Neural cell (in vitro differentiated cells): ENCODE measurements around the gene CCT5. TPM values are rescaled to one million over a fixed set of nuclear protein-coding genes. Genes with fewer than 3 reads are reported as not detected.

Experiments
- H2AFZ ChIP-seq: fragments of 200-600, 300-800 bp; sonication (generic), shearing (Covaris generic); 2 replicates; pipeline ENCODE4 v1.6.0; 2014; ENCODE audit warnings: low read depth, mild to moderate bottlenecking, antibody characterized with exemption, low read length, moderate library complexity
- H3F3A ChIP-seq: fragments of 200-600 bp; shearing (Covaris generic); 2 replicates; pipeline ENCODE4 v1.6.1; 2016; ENCODE audit warnings: mild to moderate bottlenecking, moderate library complexity, mixed read lengths, antibody characterized with exemption, low read length; ENCODE audit not compliant: insufficient read depth, poor library complexity, severe bottlenecking
- H3K27ac ChIP-seq: fragments of 200-600, 300-800 bp; sonication (generic), shearing (Covaris generic); 2 replicates; pipeline ENCODE4 v1.5.1; 2014; ENCODE audit warnings: mild to moderate bottlenecking, low read length, moderate library complexity
- H3K27me3 ChIP-seq: fragments of 300-800, 200-600 bp; sonication (generic), shearing (Covaris generic); 2 replicates; pipeline ENCODE4 v1.6.0; 2014; ENCODE audit warnings: mild to moderate bottlenecking, low read depth, low read length, moderate library complexity; ENCODE audit not compliant: insufficient read depth
- H3K36me3 ChIP-seq: fragments of 300-800, 200-600 bp; sonication (generic), shearing (Covaris generic); 2 replicates; pipeline ENCODE4 v1.5.1; 2014; ENCODE audit warnings: mild to moderate bottlenecking, antibody characterized with exemption, low read length, moderate library complexity; ENCODE audit not compliant: insufficient read depth
- H3K4me2 ChIP-seq: fragments of 300-800, 200-600 bp; sonication (generic), shearing (Covaris generic); 2 replicates; pipeline ENCODE4 v1.6.0; 2014; ENCODE audit warnings: mild to moderate bottlenecking, low read length
- H3K4me3 ChIP-seq: fragments of 300-800, 200-600 bp; sonication (generic), shearing (Covaris generic); 2 replicates; pipeline ENCODE4 v1.5.1; 2014; ENCODE audit warnings: mild to moderate bottlenecking, low read length, moderate library complexity
- H3K79me2 ChIP-seq: fragments of 200-600 bp; shearing (Covaris generic); replicated peaks from 2 replicates; pipeline ENCODE4 v1.6.0; 2014; ENCODE audit warnings: mild to moderate bottlenecking, low read length, moderate library complexity; ENCODE audit not compliant: insufficient read depth
- H3K9ac ChIP-seq: fragments of 300-800, 200-600 bp; sonication (generic), shearing (Covaris generic); 2 replicates; pipeline ENCODE4 v1.6.1; 2016; ENCODE audit warnings: mild to moderate bottlenecking, low read length, mixed read lengths
- H3K9me2 ChIP-seq: fragments of 200-600 bp; shearing (Covaris generic); 2 replicates; pipeline ENCODE4 v1.6.1; 2016; ENCODE audit warnings: mild to moderate bottlenecking, low read length, mixed read lengths; ENCODE audit not compliant: insufficient read depth
- H3K9me3 ChIP-seq: fragments of 200-600, 300-800 bp; sonication (generic), shearing (Covaris generic); 2 replicates; pipeline ENCODE4 v1.6.1; 2016; ENCODE audit warnings: mild to moderate bottlenecking, mixed run types, low read length, moderate library complexity, mixed read lengths
- H4K20me1 ChIP-seq: fragments of 200-600 bp; shearing (Covaris generic); 2 replicates; pipeline ENCODE4 v1.6.1; 2016; ENCODE audit warnings: mild to moderate bottlenecking, mixed run types; ENCODE audit not compliant: insufficient read depth
- CTCF ChIP-seq: fragments of 450-650 bp; IDR thresholded peaks from 2 replicates; pipeline ENCODE4 v1.5.1; 2014; ENCODE audit warnings: antibody characterized with exemption, mild to moderate bottlenecking, moderate library complexity; ENCODE audit not compliant: poor library complexity, severe bottlenecking
- EP300 ChIP-seq: fragments of 450-650 bp; conservative IDR thresholded peaks from 2 replicates; pipeline ENCODE4 v1.6.1; 2014; ENCODE audit warnings: antibody characterized with exemption, mild to moderate bottlenecking, moderate library complexity; ENCODE audit not compliant: poor library complexity, severe bottlenecking
- EZH2 ChIP-seq: fragments of 200-600, 300-800 bp; shearing (Covaris generic), sonication (generic); IDR thresholded peaks from 2 replicates; pipeline ENCODE4 v1.6.1; 2014; ENCODE audit warnings: antibody characterized with exemption, low read length, borderline replicate concordance, mild to moderate bottlenecking; ENCODE audit not compliant: insufficient read depth, poor library complexity, severe bottlenecking
- MXI1 ChIP-seq: fragments of 450-650 bp; conservative IDR thresholded peaks from 2 replicates; pipeline ENCODE4 v1.6.1; 2014; ENCODE audit warnings: antibody characterized with exemption, mild to moderate bottlenecking; ENCODE audit not compliant: poor library complexity, severe bottlenecking
- POLR2AphosphoS5 ChIP-seq: IDR thresholded peaks from 2 replicates; pipeline ENCODE4 v1.6.1; 2012
- RAD21 ChIP-seq: fragments of 450-650 bp; conservative IDR thresholded peaks from 2 replicates; pipeline ENCODE4 v1.6.1; 2014; ENCODE audit warnings: antibody characterized with exemption, mild to moderate bottlenecking, moderate library complexity
- REST ChIP-seq: IDR thresholded peaks from 2 replicates; pipeline ENCODE4 v1.6.1; 2012; ENCODE audit warnings: borderline replicate concordance
- SMC3 ChIP-seq: fragments of 450-650 bp; conservative IDR thresholded peaks from 2 replicates; pipeline ENCODE4 v1.6.1; 2014; ENCODE audit warnings: antibody characterized with exemption, mild to moderate bottlenecking, moderate library complexity; ENCODE audit not compliant: poor library complexity
- TAF1 ChIP-seq: IDR thresholded peaks from 2 replicates; pipeline ENCODE4 v1.6.1; 2012; ENCODE audit warnings: low read depth
- polyA plus RNA-seq: library from polyadenylated mRNA; depleted of rRNA; stranded (reverse); fragments of >200 nt; gene quantifications from 2 replicates; pipeline ENCODE4 v1.2.3, GENCODE V29; 2014

Gene CCT5
- polyA plus RNA-seq, 1 donor from 2014 or later, result 455 TPM

- H4K20me1 ChIP-seq, result no peaks in the 10 kb centered on the region
- no peak overlapping the region for H3K4me2 ChIP-seq
- H3K9me2 ChIP-seq, result no peaks in the 10 kb centered on the region
- H3K79me2 ChIP-seq, result no peaks in the 10 kb centered on the region
- no peaks in the 10 kb centered on the region for H3F3A ChIP-seq
- H3K9ac ChIP-seq, result no peak overlapping the region
- no peaks in the 10 kb centered on the region for H3K9me3 ChIP-seq
- no peak overlapping the region for H3K27ac ChIP-seq
- TF ChIP-seq EP300, result no peak
- no peak for TF ChIP-seq MXI1
- TF ChIP-seq CTCF, result no peak
- no peak for TF ChIP-seq REST
- TF ChIP-seq SMC3, result no peak
- TF ChIP-seq TAF1, result no peak
- no peak for TF ChIP-seq EZH2
- TF ChIP-seq RAD21, result no peak
- no peak for TF ChIP-seq POLR2AphosphoS5
- no peak overlapping the region for H2AFZ ChIP-seq
- no peaks in the 10 kb centered on the region for H3K27me3 ChIP-seq
- no peaks in the 10 kb centered on the region for H3K36me3 ChIP-seq
- no peak overlapping the region for H3K4me3 ChIP-seq
Observed at GRCh38 chr5:10289353-10289752, 39.3 kb downstream of the CCT5 start.

GRCh38 chr5:10289991-10290390 lies 39.9 kb downstream of the CCT5 start:
- Histone ChIP-seq H3K27me3 (no peaks in the 10 kb centered on the region), H3K79me2 (no peaks in the 10 kb centered on the region), H3K4me2 (no peak overlapping the region), H3K9me2 (no peaks in the 10 kb centered on the region), H3K9me3 (no peaks in the 10 kb centered on the region), H3K9ac (no peak overlapping the region), H3K4me3 (no peak overlapping the region), H3F3A (no peaks in the 10 kb centered on the region), H4K20me1 (no peaks in the 10 kb centered on the region), H2AFZ (no peak overlapping the region), H3K36me3 (no peaks in the 10 kb centered on the region), H3K27ac (no peak overlapping the region)
- TF ChIP-seq CTCF (no peak), TAF1 (no peak), EZH2 (no peak), POLR2AphosphoS5 (no peak), SMC3 (no peak), MXI1 (no peak), REST (no peak), EP300 (no peak), RAD21 (no peak)
